Stimulated activated CD4-positive, alpha-beta T cell treated with anti-CD3 and anti-CD28 coated beads, Interleukin-15, amount 100 ng/mL, for 48 hours (primary cell): ENCODE data around the gene LCT.
"Not testable (repeated sequence)": the region's sequence is repeated elsewhere in the genome, so short reads cannot be mapped to it uniquely, and the experiment has no call there.

ENCODE experiments used
- DNase-seq, 2 donors: peaks; one replicate each; pipeline ENCODE4 v3.0.0-alpha.2; 2020; ENCODE audit warnings: low read depth in 2 of 2

LCT gene

DNA sequence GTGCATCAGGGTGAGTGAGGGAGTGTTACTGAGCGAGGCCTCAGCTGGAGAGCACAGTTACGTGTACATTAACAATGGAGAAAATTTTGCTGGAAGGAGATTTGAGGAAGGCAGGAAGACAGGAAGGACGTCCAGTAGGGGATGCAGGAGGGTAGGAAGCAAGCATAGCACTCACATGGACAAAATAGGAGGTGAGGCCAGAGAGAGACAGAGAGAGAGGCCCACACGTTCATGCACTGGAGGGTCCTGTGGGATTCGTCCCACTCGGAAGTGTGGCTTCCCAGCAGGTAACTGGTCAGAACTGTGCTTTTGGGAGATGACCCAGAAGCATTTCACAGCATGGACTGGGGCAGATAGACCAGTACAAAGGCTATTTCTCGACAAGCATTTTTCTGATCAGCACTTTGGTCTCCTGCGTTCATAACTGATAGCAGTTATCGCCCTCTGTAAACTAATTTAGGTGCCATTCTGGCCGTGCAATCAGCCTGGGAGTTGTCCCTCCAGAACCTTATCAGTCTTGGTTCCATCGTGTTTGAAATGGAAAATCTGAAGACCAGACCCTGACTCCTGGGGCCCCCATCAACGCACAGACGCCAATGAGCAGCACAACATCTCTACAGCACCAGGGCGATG is 5.7 kb downstream of the LCT start:
- DNase-seq = no peak

GRCh38 chr2:135829378-135830135 is 7.4 kb downstream of the LCT start:
- no peak for DNase-seq

DNA sequence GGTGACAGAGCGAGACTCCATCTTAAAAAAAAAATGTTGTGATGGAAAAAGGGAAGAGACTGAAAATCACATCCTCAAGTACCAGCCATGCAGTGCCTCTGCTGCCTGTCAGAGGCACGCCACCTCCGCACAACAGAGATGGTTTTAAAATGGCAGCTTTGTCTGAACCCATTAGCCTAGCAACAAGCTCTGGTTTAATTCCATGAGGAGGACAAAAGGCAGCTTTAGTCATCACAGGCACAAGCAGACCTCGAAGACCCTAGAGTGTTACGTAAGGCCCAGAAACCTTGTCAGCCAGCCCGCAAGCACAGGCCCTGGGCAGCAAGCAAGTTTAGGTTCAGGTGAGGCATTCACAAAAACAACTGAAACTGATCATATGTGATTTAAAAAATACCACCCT is 10.4 kb downstream of the LCT start:
- DNase-seq = no peak

DNA sequence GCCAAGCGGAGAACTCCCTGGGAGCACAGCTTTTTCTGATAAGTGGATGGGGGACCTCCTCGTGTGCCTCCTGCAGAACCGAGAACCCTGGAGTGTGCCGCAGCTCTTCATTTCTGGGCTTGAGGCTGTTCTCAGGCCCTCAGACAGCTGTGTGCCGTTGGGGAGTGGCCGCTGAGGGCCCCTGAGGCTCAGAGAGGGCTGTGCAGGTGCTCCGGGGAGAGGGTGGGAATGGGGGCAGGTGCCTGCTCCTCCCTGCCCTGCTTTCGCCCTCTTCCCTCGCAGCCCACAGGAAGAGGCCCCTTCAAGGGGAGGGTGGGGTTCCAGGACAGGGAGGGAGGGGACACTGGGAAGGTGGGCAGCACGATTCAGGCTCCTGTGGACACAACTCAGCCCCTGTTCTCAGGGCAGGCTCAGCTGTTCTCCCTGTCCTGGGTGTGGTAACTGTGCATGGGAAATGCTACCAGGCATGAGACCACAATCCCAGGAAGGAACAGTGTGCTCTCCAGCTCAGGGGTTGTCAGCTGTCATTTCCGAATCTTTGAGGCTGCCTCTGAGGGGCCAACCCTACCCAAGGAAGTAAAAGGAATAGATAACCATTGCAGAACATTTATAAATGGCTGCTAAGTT is 11.3 kb downstream of the LCT start:
- no peak for DNase-seq

GRCh38 chr2:135825131-135825530 is 11.9 kb downstream of the LCT start:
- DNase-seq = no peak

DNA sequence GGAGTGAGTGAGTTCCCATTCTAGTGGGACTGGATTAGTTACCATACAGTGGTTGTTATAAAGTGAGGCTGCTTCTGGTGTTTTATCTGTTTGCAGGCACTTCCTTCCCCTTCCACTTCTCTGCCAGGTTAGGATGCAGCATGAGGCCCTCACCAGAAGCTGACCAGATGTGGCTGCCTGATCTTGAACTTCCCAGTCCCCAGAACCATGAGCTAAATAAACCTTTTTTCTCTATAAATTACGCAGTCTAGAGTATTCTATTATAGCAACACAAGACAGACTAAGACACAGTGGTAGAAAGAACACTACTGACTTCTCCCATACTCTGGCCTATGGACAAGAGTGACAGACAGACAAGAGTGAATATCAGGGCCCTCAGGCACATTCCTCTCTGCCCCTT is 14.1 kb downstream of the LCT start:
- DNase-seq = no peak

- no peak for DNase-seq
These were observed 15.8 kb downstream of the LCT start for GRCh38 chr2:135821190-135821589.

DNA sequence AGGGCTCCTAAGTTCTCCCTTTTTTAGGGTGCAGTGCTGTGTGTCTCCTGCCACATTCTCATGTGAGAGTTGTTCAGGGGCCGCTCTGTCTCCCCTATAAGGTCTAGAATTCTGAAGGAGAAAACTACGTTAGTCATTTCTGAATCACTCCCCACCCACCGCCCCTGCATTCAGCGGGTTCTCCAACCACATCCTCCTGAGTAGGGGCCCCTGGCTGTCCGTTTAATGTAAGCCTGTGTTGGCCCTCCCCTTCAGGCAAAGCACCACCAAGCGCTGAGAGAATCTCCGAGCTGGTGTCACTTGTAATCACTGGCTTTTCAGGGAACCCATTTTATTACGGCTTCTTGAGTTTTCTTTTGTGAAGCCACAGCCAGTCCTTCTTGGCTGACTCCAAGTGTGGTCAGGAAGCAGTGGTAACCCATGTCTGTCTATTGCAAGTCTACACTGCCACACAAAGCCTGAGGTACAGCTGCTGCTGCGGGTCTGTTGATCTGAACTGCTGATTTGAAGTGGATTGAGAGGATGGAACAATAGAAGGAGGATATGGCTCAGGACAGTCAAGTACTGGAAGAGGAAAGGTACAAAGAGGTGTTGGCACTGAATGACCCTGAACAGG is 16.9 kb downstream of the LCT start:
- peak; percentile 86 to 88 for DNase-seq

- peak; percentile 43 to 52 for DNase-seq
These were observed 17.9 kb downstream of the LCT start for GRCh38 chr2:135818937-135819610.

DNA sequence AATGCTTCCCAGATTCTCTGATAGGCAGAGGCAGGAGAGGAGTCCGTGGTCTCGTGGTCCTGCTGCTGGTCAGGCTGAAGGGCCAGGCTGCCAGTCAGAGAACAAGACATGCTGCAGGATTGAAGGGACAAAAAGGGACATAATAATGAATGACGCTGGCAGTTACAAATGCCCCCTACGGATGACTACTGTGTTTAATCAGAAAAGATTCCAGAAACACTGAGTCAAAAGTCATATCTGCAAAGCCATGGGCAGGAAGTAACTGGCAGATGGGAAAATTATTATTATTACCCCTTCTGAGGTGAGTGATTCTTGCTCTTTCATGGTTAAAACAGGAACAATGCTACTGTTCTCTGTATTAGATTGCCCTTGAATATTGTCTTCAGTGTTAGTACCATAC is 19.0 kb downstream of the LCT start:
- no peak for DNase-seq

DNA sequence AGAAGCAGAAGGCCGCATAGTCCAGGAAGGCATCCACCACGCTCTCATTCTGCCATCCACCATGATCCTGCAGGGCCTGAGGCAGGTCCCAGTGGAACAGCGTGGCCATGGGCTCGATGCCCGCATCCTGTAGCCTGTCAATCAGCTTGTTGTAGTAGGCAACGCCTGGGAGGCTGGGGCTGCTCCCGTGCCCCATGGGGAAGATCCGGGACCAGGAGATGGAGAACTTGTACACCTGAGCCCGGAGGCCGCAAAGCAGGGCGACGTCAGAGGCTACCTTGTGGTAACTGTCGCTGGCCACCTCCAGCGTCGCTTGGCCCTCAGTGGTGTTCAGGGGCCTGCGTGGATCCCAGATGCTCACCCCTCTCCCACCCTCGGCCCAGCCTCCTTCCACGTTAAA is 19.5 kb downstream of the LCT start:
- no peak for DNase-seq

GRCh38 chr2:135815269-135815668 is 21.7 kb downstream of the LCT start:
- no peak for DNase-seq

GRCh38 chr2:135812907-135813511 is 24.0 kb downstream of the LCT start:
- DNase-seq = no peak

GRCh38 chr2:135807874-135808273 is 29.1 kb downstream of the LCT start:
- DNase-seq = not testable (repeated sequence)

GRCh38 chr2:135803278-135803677 is 33.7 kb downstream of the LCT start:
- no peak for DNase-seq

GRCh38 chr2:135802350-135802749 is 34.6 kb downstream of the LCT start:
- no peak for DNase-seq

DNA sequence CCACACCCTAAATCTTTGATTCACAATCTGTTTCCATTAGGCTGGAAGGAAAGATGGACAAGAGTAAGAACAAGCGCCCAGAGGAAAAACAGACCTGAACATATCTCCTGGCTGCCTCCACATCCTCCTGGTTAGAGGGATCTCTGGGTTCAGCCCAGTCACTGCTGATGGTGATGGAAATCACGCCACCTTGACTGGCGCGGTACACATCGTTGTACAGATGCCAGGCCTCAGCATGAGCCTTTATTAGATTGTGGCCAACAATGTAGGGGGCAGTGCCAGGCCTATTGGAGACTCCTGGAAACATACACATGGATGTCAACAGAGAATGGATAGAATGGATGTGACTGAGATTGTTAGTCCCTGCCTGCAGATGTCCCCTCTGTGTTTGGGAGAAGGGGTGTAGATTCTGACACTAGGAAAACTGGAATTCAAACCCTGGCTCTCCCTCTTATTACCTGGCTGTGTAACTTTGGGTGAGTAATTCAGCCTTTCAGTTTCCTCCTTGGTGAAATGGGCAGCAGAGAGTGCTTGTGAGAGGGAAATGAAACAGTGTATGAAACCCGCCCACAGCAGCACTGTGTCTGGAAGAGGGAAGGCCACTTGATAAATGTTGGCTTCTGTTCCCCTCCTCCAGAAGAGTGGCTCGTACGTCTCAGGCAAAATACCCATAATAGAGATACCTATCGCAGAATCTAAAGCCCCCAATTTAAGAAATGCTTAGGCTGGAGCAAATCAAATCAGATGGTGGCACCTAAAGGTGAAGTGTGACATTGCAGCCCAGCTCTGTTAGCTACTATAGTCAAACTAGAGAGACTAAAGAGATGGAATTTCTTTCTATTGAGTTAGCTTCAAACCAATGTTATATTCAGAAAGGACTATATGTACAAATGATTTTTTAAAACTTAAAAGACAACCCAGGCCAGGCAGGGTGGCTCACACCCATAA is 36.2 kb downstream of the LCT start:
- DNase-seq = no peak

GRCh38 chr2:135799738-135800137 is 37.2 kb downstream of the LCT start:
- DNase-seq = no peak

DNA sequence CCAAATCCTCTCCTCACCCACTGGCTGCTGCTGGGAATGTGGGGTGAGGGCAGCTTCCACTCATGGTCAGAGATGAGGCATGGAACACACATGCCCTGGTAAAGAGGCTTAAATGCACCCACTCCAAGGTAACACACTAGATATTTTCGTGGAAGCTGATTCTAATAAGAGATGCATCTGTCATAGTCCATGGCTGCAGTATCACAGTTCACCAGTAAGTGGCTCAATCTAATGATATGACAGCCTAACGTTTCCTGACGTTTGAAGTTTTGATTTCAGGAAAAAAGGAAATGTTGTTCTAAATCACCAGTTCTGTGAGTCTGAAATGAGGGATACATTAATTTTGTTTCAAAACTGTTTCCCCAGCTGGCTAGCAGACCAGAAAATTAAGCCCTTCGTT is 38.2 kb downstream of the LCT start:
- no peak for DNase-seq

DNA sequence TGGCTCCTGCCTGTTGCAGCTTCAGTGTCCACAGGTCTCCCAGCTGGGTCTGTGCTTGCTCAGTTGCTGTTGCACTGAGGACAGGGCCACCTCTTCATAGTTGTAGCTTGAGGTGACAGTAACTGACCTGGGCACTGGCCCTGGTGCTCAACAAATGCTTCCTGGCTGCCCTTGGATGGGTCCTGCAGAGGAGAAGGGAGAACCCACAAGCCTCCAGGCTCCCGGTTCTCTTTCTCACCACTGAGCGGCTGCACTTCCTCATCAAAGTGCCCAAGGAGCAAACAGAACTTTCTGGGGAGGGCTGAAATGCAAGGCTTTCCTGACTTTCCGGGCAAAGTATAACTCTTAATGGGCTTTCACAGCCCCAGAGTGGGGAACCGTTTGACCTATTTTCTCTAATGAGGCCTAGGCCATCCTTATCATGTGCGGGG is 38.7 kb downstream of the LCT start:
- no peak for DNase-seq
